GM23248 (cell line): ENCODE results near the gene OGT.

Source experiments
- EZH2 ChIP-seq: fragments of 200-600 bp; sonication (generic); IDR thresholded peaks from 2 replicates; pipeline ENCODE4 v1.6.1; 2018; ENCODE audit warnings: antibody characterized with exemption, mild to moderate bottlenecking; ENCODE audit not compliant: insufficient read depth, poor library complexity, severe bottlenecking
- EZH2phosphoT487 ChIP-seq: fragments of 200-600 bp; sonication (generic); IDR thresholded peaks from 2 replicates; pipeline ENCODE4 v1.6.1; 2018; ENCODE audit warnings: antibody characterized with exemption, moderate library complexity, mild to moderate bottlenecking, low read depth; ENCODE audit not compliant: insufficient read depth

DNA sequence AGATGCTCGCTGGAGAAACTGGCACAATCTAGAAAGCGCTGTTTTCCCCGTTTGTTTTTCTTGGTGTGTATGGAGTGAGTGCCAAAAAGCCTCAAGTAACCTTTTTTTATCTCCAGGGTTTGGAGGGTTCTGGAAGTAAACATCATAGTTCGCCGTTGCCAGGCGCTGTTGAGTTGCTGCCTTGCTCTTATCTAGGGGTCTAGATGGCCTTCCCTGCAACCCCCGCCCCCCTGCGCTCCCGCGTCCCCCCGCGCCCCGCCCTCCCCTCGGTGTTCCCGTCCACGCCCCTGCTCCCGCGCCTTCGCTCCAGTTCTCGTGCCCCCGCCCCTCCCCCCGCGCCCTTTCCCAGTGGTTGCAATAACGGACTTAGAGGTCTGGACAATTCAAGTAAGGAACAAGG lies 44.8 kb downstream of the OGT start:
- TF ChIP-seq EZH2 (no peak), EZH2phosphoT487 (no peak)
